NCI-H2081 (cell line): Measurements from ENCODE around the gene EEFSEC.
A peak's percentile ranks its signal among the peaks of the same experiment; 100 is the strongest.

Source experiments
- DNase-seq, 2 experiments: peaks; one replicate each; lab custom pipeline; 2025; lab: John Stamatoyannopoulos, UW

The EEFSEC gene

DNA sequence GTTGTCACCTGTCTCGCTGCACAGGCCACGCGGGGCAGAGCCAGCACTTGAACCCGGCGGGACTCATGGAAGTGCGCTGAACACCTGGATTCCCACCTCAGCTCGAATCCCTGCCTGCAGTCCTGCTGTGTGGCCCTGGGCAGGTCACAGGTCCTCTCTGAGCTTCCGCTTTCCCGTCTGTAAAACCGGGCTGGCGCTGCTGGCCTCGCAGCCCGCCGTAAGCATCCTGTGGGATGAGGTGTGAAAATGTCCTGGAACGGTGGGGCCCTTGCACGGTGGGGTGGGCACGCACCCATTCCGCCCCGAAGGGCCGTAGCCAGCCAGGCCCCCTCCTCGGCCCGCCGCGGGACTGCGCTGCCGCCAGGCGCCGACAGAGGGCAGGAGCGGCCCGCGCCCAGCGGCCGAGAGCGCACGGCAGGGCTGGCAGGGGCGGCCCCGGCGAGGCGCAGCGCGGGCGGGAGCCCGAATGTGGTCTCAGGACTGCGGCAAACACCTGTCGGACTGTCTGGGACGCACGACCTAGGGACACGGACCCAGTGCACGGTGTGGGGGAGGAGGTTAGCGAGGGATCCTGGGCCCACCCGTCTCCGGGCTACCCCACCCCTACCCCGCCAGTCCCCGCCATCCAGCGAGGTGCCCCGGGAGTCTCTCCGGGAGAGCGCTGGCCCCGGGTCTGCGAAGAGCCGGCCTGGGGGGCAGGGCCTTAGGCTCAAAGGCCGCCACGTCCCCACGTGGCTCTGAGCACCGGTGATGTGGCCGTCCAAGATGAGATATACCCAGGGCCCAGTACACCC lies 273.0 kb downstream of the EEFSEC start:
- DNase-seq: no peak

DNA sequence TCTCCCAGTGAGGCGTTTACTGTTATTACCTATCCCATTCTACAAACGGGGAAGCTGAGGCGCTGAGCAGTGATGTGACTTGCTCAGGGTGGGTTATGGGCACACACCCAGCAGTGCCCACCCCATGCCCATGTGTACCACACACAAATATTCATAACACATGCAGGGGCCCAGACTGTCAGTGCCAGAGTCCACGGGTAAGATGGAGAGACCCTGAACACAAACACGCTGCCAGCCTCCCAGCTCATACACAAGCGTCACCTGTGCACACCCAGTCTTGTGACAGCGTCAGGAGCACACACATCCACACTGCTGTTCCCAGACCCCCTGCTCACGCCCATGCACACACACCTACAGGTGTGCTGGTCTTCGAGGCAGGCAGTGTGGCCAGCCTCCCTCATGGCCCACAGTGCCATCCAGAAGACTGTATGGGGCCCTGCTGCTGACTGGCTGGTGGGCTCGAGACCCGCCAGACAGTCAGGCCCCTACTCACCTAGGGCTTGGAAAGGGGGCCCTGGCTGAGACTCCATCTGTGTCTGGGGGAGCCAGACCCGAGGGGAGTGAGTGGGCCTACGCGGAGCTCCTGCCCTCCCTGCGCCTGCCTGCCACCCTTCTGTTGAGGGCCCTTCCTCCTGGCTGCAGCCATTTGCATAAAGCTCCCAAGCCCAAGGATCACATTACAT lies 274.0 kb downstream of the EEFSEC start:
- no peak for DNase-seq

DNA sequence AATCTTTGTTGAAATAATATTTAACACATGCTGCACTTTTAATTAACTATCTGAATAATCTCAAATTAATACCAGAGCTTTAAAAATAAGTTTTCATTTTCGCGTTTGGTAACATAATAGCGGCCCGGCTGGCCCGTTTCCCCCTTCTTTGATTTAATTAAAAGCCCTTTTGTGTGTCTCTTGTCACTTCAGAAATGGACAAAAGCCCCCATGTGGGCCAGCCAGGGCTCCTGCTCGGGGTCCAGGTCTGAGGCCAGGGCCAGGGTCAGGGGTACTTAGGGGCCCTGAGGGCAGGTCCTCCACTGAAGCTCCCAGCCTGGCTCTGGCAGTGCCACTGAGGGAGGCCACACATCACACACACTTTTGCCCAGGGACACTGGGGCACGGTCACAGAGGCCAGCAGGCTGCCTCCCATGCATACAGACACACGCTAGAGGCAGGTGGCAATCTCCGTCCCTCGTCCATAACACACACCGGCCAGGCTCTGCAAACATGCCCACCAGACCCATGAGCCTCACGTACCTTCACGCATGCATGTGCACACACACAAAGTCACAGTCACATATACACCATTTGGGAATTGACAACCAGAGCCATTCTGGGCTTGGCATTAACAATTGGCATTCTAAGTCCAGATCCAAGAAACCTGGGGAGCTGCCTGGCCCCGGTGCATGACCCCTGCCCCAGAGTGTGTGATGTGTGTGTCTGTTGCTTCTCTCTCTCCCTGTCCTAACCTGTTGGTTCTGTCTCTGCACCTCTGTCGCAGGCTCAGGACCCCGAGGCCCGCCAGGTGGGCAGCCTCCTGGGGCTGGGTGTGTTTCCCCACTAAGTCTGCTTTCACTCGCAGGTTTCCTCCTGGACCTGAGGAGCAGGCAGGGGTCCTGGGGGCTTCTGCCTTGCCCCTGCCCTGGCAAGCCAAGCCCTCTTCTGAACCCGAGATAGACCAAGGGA lies 274.9 kb downstream of the EEFSEC start:
- DNase-seq: no peak

DNA sequence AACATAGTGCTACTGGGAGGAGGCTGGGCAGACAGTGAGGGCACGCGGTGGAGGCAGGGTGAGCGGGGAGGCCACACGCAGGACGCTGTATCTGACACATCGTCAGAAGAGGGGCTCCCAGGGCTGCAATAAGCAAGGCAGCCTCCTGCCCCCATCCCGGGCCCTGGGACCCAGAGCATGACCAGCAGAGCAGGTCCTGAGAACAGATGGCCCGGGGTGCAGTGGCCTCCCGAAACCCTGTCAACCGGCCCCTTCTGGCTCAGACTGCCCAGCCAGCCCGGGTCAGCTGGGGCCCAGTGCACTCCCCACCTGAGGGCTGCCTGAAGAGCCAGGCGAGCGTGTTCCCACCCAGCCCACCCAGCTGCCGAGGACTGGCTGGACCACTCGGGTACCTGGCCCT lies 276.0 kb downstream of the EEFSEC start:
- DNase-seq: no peak

DNA sequence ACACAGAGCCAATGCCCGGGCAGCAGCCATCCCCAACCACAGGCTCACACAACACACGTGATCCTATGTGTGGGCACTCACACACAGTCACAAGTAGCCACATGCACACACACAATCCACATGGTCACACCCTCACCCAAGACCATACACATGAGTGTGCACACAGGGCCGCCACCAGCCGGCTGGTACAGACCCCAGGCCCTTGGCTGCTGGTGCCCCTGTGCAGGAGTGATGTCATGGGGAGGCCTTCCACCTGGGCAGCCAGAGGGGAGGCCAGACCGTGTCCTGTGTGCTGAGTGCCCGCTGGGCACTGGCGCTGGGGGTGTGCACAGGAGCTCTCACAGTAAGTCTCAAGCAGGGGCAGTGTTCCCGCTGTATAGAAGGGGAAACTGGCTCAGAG lies 276.5 kb downstream of the EEFSEC start:
- no peak for DNase-seq

DNA sequence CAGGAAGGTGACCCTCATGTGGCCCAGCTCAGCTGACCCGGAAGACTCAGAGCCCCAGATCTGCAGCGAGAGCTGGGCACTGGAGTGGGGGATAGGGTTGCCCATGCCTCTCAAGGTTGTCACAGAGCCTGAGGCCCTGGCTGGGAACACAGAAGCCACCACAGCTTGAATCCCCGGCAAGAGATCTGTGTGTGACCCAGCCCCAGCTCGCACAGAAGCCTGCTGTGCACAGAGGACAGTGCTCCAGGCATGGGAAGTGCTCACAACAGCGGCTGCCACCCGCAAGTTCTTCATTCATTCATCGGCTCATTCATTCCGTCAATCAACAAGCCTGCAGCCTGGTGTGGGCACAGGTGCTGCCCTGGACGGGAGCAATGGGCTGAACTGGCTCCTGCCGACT lies 277.0 kb downstream of the EEFSEC start:
- DNase-seq: no peak

DNA sequence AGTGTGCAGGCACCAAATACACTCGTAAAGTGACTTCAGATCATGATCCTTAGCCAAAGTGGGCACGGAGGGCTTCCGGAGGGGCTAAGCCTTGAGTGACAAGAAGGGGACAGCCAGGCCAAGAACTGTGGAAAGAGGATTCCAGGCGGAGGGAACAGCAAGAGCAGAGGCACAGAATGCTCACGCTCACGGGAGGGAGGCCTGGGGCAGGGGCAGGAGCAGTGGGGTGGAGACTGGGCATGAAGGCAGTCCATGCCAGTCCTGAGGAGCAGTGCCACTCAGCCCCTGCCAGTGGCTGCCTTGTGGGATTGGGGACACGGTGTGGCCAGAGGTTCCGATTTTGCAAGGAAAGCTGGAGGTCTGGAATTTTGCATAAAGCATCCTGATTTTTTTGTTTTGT lies 277.4 kb downstream of the EEFSEC start:
- DNase-seq: no peak

DNA sequence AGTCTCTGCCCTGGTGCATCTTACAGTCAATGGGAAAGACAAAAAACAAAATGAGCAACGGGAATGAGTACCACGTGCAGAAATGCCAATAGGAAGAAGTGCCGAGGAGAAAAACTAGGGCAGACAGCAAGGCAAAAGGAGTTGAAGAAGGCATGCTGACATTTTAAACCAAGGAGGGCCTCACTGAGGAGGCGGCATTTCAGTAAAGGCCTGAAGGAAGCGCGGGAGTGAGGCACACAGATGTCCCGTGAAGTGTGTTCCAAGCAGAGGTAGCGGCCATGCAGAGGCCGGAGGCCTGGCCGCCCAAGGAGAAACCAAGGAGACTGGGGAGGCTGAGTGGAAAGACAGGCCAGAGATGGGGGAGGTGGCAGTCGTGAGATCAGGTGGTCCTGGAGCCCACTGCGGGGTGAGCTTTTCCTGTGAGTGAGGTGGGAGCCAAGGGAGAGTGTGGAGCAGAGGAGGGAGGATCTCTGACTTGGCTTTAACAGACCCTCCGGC lies 278.6 kb downstream of the EEFSEC start:
- no peak for DNase-seq

DNA sequence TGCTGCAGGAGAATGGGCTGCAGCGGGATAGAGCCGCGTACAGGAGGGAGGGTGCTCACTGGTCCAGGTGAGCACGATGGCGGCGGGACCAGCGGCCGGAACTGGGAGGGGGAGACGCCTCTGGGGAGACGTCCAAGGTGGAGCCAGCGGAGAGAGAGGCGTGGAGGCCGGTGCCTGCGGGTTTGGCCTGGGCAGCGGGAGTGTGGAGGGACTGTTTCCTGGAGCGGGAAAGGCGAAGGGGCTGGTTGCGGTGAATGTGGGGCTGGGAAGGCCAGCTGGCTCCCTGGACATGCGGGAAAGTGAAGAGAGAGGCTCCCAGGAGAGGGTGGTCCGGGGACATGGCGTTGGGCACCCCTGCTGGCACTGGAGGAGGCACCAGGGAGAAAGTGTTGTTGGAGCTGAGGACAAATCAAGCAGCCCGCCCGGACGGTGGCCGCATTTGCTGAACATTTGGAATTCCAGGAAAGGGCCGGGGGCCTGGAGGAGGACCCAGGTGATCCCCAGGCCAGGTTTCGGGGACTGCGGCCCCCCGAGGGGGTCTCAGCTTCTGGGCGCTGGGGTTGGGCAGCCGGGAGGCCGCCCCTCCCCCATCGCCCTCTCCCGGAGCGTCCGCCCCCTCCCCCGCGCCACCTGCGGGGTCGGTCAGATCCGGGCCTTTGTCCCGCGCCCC lies 279.2 kb downstream of the EEFSEC start:
- DNase-seq: no peak

DNA sequence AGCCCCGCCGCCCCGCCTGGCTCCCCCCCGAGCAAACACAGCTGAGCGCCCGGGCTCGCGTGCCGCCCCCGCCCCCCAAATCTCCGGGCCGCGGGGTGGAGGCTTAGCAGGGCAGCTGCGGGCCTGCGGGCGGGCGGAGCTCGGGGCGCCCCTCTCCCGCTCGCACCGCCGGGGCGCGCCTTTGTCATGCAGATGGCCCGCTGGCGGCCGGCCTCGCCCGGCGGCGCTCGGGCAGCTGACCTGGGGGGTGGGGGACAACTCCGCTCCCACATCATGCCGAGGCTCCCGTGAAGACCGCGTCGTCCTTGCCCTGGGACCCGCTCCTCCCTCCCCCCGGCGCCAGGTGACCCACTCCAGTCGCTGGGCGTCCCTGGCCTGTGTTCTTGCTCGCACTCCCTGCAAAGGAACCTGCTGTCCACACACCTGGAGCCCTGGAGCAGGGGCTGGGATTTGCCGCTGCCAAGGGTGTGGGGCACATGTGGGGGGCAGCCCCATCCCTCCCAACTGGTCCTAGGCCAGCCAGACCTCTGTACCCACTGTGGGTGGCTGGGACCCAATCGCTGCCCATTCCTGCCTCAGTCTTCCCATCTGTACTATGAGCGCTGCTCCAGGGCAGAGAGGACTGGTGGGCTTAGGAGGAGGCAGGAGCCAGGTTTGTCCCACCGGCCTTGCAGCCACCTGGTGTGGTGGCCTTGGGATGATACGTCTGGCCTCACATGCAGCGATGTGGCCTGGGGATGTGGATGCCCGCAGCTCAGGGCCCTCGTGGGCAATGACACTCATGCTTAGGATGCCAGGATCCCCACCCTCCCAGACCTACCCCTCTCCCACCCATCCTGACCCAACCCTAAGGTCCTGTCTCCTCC lies 279.9 kb downstream of the EEFSEC start:
- DNase-seq: peak; percentile 31 to 46

DNA sequence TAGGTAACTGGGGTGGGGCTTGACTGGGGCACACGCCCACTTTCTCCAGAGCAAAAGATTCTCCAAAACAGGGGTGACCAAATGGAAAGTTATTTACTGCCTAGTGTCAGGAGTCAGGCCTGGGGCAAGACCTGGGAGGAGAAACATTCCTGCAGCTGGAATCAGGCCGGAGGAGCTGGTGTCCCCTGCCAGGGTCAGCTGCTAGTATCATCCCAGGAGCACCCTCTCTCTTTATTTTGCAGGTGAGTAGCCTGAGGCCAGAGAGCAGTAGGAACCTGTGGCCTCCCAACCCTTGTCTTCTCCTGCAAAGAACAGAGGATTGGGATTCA lies 280.5 kb downstream of the EEFSEC start:
- DNase-seq: no peak

DNA sequence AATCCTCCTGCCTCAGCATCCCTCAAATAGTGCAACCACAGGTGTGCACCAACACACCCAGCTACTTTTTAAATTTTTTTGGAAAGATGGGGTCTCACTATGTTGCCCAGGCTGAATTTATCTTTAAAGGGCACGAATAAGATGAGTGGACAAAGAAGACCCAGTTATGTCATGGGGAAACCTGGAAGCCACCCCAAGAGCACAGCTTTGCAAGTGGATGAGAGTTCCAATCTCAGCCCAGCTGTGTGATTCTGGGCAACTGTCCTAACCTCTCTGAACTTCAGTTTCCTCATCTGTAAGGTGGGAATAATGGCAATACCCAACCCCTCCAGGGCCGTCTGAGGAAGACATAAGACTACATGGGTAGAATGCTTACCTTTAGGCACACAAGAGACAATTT lies 281.2 kb downstream of the EEFSEC start:
- no peak for DNase-seq

DNA sequence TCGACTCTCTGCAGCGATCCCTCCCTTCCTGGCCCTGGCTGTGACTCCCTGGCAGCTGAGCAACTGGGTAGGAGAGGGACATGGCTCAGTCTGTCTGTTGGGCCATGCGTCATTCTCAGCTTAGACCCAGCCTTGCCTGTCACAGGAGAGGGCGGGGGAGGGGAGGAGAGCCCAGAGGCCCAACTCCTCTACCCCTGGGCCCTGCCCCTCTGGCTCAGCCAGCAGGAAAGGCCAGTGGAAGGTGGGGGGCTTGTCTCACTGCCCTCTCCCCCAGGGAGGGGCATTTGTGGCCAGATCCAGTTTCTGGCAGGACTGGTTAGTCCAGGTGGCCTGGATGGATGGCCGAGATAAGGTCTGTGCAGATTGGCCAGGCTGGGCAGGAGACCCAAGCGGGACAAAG lies 281.8 kb downstream of the EEFSEC start:
- no peak for DNase-seq

DNA sequence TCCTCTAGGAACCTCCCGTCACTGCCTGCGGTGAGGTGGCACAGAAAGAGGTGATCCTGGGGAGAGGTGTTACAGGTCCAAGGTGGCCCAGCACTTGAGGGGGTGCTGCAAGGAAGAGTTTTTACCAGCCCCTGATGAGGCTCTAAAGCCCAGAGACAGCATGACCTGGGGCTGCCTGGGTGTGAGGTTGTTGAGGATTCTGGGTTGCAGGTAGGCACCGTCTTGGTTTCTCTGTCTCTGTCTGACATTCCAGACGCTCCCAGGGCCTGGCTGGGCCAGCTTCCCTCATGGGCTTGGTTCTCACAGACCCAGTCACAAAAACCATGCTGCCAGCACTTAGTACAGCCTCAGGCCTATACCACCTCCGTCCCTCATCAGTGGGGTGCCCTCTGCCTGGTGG lies 282.3 kb downstream of the EEFSEC start:
- DNase-seq: no peak

DNA sequence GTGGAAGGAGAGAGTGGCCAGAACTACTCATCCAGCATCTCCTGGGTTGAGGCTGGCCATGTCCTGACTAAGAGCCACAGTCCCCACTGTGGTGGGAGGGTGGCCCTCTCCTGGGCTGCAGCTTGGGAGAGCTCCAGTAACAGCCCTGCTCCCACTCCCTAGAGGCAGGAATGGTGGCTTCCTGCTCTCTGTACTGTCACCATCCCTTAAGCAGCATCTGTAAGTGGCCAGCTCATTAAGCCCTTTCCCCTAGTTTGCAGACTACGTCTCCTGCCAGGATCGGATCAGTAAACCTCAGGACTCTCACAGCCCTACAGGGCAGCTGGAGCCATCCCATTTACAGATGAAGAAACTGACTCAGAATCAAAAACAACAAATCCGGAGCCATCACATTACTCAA lies 282.9 kb downstream of the EEFSEC start:
- no peak for DNase-seq

DNA sequence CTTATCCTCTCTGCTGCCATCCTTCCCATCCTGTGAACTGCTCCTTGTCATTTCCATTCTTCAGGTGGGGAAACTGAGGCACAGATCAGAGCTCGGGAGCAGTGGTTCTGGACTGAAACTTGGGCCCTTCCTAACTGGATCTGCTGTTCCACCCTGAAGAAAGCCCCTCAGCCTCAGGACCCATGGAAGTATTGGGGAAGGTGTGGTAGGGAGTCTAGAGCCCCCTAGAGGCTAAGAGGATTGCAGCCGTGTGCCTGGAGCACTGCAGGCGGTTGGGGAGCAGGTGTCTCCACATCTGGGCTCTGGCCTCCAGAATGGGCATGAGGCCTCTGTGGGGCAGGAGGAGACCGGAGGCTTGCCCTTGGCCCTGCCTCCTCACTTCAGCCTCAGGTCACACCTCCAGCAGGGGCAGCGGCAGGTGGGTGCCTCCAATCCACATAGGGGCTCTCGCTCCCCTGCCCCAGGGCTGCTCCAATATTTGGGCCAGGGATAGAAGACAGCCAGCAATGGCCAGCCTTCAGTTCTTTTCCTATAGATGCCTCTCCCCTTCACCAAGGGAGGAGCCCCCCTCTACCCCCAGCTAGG lies 285.3 kb downstream of the EEFSEC start:
- DNase-seq: no peak

DNA sequence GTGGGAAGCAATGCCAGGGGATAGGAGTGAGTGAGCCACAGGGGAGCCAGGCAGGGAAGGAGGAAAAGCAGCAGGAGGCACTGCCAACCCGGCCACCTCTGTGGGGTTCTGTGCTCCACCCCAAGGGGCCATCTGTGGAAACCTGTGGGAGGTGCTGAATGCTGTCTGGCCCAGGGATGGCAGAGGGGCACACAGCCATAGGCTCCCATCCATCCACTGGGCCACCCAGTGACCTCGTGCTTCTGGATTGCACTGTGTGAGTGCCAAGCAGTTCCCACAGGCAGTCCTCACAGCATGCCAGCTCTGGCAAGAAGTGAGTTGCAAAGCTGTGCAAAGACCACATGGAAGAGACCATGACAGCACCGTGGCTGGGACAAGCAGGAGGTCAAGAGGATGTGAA lies 285.9 kb downstream of the EEFSEC start:
- DNase-seq: no peak

DNA sequence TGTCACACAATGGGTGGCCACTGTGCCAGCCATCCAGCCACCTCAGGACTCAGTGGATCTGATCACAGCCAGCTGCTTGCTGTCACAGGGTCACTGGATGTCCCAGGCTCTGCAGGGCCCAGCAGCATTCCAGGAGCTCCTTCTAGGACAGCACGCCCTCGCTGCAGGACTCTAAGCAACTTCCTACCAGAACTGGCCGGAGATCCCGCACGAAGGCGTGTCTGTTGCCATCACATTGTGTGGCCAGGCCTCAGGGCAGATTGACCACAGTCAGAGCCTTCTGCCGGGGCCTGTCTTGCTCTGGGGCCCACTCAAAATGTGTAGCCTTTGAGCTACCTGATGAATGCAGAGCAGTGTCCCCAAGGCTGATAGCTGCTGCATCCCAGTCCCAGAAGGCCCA lies 288.8 kb downstream of the EEFSEC start:
- DNase-seq: no peak

DNA sequence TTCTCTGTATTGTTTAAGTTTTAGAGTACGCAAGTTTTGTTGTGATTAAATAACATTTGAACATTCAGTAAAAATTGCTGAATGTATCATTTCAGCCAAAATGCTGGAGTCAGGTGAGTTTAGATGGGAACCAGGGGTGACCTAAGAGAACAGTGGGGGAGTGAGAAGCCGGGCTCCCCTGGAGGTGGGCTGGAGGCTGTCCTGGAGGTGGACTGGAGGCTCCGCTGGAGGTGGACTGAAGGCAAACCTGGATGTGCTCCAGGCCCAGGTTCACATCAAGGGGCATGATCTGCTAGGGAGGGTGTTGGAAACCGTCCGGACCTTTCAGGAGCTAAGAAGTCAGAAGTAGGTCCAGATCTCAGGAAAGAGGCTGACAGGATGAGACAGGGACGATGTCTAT lies 289.7 kb downstream of the EEFSEC start:
- DNase-seq: no peak

DNA sequence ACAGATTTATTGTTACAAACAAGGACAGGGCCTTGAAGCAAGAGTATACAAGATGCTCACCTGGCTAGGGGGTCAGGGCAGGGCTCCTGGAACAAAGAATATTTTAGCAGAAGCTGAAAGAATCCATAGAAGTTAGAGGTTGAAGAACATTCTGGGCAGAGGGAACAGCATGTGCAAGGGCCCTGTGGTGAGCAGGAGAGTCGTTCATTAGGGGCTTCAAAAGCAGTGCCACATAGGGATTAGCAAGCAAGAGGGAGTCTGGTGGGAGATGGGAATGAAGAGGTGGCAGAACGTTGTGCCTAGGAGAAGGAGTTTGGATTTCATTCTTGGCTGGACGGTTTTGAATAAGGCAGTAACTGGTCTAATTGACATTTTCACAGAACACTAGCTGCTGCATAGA lies 290.5 kb downstream of the EEFSEC start:
- no peak for DNase-seq

DNA sequence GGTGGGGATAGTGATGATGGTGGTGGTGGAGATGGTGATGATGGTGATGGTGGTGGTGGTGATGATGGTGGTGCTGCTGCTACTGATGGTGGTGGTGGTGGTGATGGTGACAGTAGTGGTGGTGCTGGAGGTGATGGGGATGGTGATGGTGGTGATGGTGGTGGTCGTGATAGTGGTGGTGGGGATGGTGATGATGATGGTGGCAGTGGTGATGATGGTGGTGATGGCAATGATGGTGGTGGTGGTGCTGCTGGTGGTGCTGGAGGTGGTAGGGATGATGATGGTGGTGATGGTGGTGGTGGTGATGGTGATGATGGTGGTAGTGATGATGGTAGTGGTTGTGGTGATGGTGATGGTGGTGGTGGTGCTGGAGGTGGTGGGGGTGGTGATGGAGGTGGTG lies 292.1 kb downstream of the EEFSEC start:
- no peak for DNase-seq
